ENCODE measurements around the gene IQCM.
A peak's percentile ranks its signal among the peaks of the same experiment; 100 is the strongest.

IQCM gene, protein sequence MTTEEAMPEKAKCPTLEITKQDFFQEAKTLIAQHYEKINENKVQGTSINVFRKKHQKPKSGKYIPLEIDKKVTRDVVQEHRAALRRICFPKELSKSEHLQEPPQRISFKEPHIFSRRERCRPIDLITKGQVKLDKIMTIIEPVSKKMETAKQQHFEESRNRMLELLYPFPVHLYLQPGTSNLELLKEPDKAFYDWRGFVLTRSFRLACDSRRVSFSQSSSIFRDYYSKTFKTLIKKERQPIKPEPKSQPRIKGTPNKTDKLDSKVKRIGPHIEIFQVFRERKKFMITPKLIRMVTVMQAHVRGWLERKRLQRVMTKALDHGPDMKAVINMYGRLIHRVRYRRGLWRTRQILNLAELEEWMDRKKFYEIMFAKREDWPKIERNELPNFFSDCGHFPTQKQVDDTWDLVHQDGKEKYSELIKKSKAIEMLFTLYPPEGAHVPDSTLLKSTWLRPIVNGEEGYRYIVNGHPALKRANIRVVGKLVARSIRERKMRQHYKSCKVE

DNA sequence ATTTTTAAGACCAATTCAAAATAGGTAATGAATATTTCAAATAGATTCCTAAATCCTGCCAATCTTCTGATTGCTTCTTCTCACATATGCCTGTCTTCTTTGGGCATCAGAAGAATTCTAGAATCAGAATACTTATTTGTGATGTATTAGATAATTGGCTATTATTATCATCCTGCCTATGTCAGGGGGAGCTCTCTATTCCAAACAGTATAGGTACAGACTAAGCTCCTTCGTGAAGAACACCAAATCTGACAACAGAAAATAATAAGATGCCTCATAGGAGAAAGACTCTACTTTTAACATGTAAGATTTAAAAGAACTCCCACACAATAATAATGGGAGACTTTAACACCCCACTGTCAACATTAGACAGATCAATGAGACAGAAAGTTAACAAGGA lies at the start of gene IQCM:
Gene IQCM, minus strand, starts transcription at position 101 of the 400 bp plus-strand sequence. CDS start 73,152 bp downstream, outside the sequence.
- DNase-seq, result no peak

DNA sequence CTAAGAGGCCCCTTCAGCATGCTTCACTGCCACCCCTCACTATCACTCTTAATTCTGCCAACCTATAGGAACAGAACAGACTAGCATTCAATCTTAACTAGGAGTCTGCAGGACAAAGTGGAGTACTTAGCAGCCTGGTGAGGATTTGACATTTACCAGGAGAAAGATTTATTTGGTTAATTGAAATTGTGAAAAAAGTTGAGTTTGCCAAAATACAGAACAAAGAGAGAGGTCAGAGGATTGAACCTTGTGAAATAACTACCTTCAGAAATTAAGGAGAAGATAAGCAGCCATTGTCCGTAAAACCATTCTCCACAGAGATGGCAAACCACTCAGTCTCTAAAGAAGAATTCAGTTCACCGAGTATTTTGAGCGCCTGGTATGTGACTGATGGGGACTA lies 41.8 kb upstream of the IQCM start:
- no peak for DNase-seq
- intact Hi-C loops (cut with DNase I), result no loop called here

More for the DNA sequence above, at the start of gene IQCM:
- intact Hi-C loops (cut with DNase I), result no loop called here

DNA sequence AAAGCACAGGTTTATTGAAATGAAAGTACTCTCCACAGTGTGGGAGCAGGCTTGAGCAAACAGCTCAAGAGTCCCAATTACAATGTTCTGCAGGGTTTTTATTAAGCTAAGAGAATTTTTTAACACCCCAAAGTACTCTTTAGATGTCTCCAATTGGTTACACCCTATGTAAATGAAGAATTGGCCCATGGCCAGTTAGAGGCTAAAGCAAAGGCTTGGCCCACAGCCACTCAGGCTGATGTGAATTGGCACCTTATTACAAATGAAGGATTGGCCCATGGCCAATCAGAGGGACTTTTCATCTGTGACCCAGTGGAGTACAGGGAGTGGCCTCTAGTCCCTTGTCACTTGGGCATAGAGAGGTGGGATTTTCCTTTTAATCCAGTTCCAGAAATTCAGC lies 30.1 kb upstream of the IQCM start:
- intact Hi-C loops (cut with DNase I), result no loop called here

DNA sequence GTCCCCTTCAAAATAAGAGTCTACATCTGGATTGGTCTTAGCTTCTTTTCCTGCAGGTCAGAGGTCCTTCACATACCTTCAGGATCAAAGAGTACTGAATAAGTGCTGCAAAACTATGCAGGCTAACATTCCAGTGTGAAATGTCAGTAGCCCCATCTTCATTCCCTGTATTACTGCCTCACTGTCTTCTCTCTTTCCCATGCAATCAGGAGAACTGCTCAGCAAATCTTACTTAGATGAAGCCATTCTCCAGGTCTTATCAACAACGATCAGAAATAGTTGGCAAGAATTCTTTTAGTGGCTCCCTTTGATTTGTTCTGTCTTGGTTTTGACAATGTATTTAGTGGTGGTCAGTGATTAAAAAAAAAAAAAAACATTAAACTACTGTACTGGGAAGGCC lies 26.0 kb upstream of the IQCM start:
- intact Hi-C loops (cut with DNase I), result no loop called here
- DNase-seq, result no peak

More for the DNA sequence above, 30.1 kb upstream of the IQCM start:
- no peak for DNase-seq

DNA sequence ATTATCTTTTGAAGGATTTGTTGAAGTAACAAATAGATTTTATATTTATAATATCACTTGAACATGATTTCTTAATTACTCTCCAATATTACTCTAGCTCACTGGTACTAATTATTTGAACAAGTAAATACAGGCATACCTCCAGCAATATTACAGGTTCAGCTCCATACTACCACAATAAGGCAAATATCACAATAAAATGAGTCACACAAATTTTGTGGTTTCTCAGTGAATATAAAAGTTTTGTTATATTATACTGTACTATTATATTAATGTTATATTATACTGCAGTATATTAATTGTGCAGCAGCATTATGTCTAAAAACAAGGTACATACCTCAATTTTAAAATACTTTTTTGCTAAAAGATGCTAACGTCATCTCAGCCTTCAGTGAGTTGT lies 22.4 kb upstream of the IQCM start:
- DNase-seq, result no peak

DNA sequence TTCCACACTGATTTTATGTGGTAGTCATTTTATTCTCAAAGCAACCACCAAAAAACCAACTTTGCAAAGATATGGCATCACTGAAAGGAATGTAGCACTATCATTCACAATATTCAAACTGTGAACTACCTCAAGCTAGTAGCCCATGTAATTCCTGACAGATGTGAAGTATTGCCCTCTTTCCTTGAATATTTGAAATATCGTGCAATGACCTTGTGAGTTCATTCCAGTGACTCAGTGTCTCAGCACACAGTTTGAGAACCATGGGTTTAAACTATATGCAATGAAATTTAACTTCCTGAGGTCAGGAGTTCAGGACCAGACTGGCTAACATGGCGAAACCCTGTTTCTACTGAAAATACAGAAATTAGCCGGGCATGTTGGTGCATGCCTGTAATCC lies 20.9 kb upstream of the IQCM start:
- no peak for DNase-seq
- intact Hi-C loops (cut with DNase I), result no loop called here

More for the DNA sequence above, 22.4 kb upstream of the IQCM start:
- intact Hi-C loops (cut with DNase I), result no loop called here

DNA sequence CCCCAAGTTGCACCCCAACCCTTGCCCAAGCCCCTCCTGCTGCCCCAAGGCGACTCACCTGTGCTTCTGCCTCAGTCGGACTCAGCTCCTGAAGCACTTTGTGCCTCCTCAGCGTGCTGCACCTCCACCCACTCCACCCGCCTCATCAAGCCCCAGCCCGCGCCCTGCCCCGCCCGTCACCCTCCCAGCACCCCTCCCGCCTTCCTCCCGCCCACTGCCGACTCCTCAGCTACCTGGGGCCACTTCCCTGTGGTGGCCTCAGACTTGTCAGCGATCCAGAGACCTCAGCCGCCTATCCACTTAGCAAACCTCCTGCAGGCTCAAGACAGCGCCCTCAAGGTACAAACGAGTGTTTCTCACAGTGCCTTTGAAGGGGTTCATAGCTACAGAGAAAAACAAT lies 19.6 kb upstream of the IQCM start:
- peak in 2 of 10 donors; percentile 43 to 75 for DNase-seq
- intact Hi-C loops (cut with DNase I), result no loop called here

DNA sequence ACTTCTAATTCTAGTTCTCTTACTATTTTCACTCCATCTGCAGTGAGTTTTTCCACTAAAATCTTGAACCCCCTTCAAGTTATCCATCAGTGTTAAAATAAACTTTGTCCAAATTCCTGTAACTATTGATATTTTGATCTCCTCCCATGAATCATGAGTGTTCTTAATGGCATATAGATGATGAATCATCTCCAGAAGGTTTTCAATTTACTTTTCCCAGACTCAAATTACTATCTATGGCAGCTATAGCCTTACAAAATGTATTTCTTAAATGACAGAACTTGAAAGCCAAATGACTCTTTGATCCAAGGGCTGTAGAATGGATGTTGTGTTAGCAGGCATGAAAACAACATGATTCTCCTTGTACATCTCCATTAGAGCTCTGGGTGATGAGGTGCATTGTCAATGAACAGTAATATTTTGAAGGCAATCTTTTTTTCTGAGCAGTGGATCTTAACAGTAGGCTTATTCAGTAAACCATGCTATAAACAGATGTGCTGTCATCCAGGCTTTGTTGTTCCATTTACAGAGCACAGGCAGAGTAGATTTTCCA lies 16.1 kb upstream of the IQCM start:
- no peak for DNase-seq
- intact Hi-C loops (cut with DNase I), result no loop called here

DNA sequence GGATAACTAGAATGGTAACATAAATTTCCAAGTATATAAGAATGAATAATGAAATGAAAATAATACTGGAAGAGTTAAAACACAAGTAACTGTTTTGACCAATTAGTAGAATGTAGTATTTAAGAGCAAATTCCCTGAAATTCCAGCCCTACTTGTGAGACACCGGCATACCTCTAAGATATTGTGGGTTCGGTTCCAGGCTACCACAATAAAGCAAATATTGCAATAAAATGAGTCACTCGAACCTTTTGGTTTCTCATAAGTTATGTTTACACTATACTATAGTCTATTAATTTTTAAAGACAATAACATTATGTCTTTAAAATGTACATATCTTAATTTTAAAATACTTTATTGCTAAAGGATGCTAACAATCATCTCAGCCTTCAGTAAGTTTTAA lies 15.2 kb upstream of the IQCM start:
- no peak for DNase-seq
- intact Hi-C loops (cut with DNase I), result no loop called here

DNA sequence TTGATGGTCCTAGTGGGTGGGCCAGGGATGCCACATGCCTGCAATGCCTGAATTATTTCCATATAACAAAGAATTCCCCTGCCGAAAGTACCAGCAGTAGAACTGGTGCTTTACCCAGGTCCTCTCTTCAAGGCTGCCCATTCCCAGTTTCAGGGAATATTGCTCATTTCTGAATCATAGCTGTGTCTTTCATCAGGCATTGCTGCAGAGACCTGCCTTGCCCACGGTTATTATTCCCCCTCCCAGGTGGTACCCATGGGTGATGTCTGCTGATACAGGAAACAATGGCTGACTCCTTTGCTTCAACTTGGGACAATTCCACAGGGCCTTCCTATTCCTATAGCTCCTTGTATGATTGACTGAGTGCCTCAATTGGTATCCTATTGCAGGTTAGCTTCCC lies 9.7 kb upstream of the IQCM start:
- DNase-seq, result no peak
- intact Hi-C loops (cut with DNase I), result no loop called here

DNA sequence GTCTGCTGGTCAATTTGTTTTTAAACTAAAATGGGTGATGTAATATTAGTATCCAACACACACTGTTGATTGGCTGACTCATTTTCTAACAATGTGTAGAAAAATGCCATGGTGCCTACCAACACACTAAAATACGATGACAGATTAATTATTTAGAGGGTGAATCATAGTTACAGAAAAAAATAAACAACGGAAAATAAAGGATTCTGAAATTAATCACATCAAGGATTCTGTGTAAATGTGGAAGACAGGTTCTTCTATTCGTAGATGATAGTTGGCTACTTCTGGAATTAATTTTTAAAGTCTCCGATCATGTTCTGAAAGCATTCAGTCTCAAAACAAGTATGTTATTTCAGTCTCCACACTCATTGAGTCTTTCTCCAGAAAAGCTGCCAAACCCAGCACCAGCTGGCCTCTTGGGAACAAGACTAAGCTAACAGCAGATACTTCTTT lies 8.2 kb upstream of the IQCM start:
- intact Hi-C loops (cut with DNase I), result no loop called here
- peak in 1 of 10 donors; percentile 59 for DNase-seq

DNA sequence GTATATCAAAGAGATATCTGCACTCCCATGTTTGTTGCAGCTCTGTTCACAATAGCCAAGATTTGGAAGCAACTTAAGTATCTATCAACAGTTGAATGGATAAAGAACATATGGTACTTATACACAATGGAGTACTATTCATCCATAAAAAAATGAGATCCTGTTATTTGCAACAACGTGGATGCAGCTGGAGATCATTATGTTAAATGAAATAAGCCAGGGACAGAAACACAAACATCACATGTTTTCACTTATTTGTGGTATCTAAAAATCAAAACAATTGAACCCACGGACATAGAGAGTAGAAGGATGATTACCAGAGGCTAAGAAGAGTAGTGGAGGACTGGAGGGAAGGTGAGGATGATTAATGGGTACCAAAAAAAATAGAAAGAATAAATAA lies 14.2 kb downstream of the IQCM start:
- intact Hi-C loops (cut with DNase I), result no loop called here
- no peak for DNase-seq

DNA sequence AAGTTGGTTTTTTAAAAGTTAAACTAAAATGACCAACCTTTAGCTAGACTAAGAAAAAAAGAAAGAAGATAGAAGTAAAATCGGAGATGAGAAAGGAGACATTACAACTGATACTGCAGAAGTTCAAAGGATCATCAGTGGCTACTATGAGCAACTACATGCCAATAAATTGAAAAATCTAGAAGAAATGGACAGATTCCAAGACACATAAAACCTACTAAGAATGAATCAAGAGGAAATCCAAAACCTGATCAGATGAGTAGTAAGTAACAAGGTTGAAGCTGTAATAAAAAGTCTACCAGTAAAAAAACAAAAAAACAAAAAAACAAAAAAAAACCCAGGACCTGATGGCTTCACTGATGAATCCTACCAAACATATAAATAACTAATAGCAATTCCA lies 16.1 kb downstream of the IQCM start:
- no peak for DNase-seq
- intact Hi-C loops (cut with DNase I), result no loop called here

DNA sequence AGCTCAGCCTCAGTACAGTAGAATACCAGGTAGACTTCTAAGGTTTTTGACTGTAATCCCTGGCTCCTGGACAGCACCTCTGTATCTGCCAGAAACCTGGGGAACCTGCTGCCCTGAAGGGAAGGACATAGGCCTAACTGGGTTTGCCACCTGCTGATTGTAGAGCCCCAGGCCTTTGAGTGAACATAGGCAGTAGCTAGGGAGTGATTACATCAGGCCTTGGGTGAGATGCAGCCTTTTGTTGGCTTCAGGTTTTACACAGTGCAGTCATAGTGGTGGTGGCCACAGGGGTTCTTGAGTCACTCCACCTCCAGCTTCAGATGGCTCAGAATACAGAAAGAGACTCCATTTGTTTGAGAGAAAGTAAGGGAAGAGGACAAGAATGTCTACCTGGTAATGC lies 19.3 kb downstream of the IQCM start:
- intact Hi-C loops (cut with DNase I), result no loop called here
- no peak for DNase-seq

DNA sequence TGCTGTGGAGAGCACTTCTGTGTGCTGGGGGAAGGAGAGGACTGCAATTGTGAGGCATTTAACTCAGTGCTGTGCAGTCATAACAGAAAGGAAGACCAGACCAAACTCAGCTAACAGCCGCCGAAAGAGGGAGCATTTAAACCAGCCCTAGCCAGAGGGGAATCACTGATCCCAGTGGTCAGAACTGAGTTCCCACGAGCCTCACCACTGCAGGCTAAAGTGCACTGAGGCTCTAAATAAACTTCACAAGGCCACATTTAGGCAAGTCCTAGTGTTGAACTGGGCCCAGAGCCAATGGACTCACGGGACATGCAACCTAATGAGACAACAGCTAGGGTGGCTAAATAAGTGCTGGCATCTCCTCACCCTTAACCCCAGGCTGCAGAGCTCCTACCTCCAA lies 20.4 kb downstream of the IQCM start:
- intact Hi-C loops (cut with DNase I), result no loop called here
- no peak for DNase-seq

DNA sequence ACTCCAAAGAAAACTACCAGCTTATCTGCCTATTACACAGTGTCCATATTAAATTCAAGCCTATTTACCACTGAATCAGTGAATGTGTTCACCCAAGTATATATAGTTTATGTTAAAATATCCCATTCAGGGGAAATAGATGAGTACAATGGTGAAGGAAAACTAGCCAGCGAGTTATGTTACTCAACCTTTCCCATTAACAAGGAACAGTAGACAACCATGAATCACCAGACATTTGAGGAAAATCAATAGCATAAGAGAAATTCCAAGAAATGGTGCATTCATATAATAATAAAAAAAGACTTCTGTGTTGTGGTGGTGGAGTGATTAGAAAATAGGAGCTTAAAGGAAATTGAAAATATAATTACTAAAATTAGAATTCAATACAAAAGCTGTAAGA lies 21.3 kb downstream of the IQCM start:
- intact Hi-C loops (cut with DNase I), result no loop called here
- DNase-seq, result no peak

DNA sequence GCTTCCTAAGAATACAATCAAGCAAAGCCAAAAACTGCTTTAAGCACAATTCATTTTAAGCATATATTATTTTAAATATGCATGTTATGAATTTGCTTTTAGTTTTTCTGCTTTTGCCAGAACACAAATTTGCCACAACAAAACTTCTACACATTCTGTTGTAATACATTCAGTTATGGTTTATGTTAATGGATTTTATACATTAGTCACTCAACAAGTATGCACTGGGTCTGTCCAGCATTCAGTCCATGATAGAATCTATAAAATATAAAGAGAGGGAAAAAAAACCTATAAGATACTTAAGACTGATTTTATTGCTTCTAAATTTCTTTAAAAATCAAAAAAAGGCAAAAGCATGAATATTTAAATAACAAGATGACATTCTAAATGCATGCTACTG lies 22.2 kb downstream of the IQCM start:
- DNase-seq, result no peak
- intact Hi-C loops (cut with DNase I), result no loop called here

DNA sequence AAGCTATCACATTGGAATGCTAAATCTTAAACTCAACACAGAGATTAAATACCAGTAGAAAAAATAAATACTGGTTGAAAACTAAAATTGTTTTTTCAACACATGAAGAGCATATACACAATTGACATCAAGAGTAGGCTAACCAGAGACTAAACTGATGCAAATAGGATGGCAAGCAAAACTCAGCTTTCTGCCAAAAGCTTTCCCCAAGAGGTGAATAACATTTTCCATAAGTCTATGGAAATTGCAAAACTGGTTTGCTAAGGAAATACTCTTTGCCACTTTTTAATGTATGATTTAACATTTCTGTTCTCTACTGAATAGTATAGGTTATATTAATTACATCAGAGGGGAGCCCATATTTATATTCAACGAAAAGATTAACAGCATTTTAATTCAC lies 23.8 kb downstream of the IQCM start:
- intact Hi-C loops (cut with DNase I), result no loop called here
- no peak for DNase-seq

DNA sequence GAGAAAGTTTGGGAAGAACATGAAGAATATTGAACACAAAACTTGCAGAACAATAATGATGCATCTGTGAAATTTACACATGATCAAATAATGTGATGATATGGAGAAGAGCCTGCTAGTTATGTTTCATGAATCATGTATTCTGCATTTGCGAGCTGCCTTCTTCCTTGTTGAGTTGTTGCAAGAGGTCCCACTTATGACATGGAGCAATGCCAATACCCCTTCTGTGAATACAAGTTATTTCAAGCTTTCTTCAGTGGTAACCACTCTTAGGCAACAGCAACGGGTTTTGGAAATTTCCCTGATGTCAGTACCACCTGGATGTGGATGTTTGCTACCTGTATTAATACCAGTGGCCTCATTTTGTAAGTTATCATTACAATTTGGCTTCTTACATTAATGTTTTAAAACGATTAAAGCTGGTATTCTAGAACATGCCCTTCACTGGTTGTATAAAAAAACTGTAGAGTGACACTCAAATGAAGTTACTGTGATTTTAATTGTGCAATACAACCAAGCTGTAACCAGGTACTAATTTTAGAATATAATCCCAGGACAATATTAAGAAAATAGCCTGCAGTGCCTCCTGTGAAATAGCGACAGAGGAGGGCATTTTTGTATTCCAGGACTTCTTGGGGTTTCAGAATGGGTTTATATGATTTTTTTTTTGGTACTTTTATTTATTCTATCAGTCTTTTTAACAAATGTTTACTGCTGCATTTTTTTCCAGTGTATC lies 25.3 kb downstream of the IQCM start:
- intact Hi-C loops (cut with DNase I), result no loop called here
- no peak for DNase-seq

DNA sequence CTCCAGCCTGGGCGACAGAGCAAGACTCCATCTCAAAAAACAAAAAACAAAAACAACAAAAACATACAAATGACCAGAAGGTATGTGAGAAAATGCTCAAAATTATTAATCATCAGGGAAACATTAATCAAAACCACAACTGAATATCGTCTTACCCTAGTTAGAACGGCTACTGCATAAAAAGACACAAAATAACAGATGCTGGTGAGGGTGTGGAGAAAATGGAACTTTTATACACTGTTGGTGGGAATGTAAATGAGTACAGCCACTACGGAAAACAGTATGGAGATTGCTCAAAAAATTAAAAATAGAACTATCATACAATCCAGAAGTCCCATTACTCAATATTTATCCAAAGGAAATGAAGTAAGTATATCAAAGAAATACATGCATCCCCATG lies 27.3 kb downstream of the IQCM start:
- no peak for DNase-seq
- intact Hi-C loops (cut with DNase I), result no loop called here

DNA sequence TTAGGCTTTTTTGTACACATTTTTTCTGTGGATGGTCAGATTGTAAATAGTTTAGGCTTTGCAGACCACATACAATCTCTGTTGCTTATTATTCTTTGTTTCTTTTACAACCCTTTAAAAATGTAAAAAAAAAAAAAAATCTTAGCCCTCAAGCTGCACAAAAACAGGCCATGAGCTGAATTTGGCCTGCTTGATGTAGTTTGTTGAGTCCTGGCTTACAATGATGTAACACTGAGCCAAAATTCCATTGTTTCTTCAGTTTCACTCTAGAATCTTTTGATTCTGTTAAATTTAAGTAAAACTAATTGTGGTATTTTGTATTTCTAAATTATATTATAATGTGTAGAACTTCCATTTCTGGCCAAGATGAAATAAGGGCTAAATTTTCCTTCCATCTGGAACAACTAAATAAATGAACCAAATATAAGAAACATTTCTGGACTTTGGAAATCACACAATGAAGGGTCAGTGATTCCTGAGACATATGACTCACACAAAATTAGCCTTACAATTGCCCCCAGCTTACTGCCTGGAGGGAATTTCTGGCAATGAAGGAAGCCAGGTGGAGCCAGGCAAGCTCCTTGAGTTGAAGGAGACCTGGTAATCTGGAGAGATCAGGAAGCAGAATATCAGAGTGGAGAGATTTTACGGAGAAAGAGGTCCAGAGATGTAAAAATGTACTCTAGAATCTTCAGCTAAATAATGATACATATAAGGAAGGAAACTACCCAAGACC lies 29.8 kb downstream of the IQCM start:
- DNase-seq, result no peak
- intact Hi-C loops (cut with DNase I), result no loop called here
